ENCODE results near the gene DDTL.
"Not testable (repeated sequence)": the region's sequence is repeated elsewhere in the genome, so short reads cannot be mapped to it uniquely, and the experiment has no call there.

DDTL gene

GRCh38 chr22:23970816-23971486 lies 4.3 kb downstream of the DDTL start:
- DNase-seq: no peak

GRCh38 chr22:23971927-23972326 lies 5.2 kb downstream of the DDTL start:
- DNase-seq: not testable (repeated sequence)

- DNase-seq: not testable (repeated sequence)
Measured at GRCh38 chr22:23974345-23974744, 7.7 kb downstream of the DDTL start, which contains the start of gene DDT. Gene DDT (minus strand): TSS chr22:23974441. CDS start chr22:23974414, 27 bp downstream.

- not testable (repeated sequence) for DNase-seq
Measured at GRCh38 chr22:23974836-23975352, 8.2 kb downstream of the DDTL start.

GRCh38 chr22:23977304-23977703 lies 10.6 kb downstream of the DDTL start:
- not testable (repeated sequence) for DNase-seq

- not testable (repeated sequence) for DNase-seq
Measured at GRCh38 chr22:23979557-23980240, 13.0 kb downstream of the DDTL start, which contains the start of gene GSTT2. Gene GSTT2 (plus strand): TSS chr22:23980134.

GRCh38 chr22:23980567-23980966 lies 13.9 kb downstream of the DDTL start:
- DNase-seq: not testable (repeated sequence)

- no peak for DNase-seq
Measured at GRCh38 chr22:23984430-23984829, 17.7 kb downstream of the DDTL start.

- DNase-seq: not testable (repeated sequence)
Measured at GRCh38 chr22:23986089-23986488, 19.4 kb downstream of the DDTL start.

- not testable (repeated sequence) for DNase-seq
Measured at GRCh38 chr22:23986538-23987178, 20.0 kb downstream of the DDTL start.

GRCh38 chr22:23989583-23990244 lies 23.0 kb downstream of the DDTL start:
- not testable (repeated sequence) for DNase-seq

- not testable (repeated sequence) for DNase-seq
Measured at GRCh38 chr22:23993080-23993479, 26.4 kb downstream of the DDTL start.

GRCh38 chr22:23993581-23994177 lies 27.0 kb downstream of the DDTL start:
- not testable (repeated sequence) for DNase-seq

- no peak for DNase-seq
Measured at GRCh38 chr22:23997092-23997491, 30.4 kb downstream of the DDTL start.

GRCh38 chr22:23999779-24000178 lies 33.1 kb downstream of the DDTL start:
- not testable (repeated sequence) for DNase-seq

- no peak for DNase-seq
Measured at GRCh38 chr22:24001314-24001713, 34.6 kb downstream of the DDTL start.

GRCh38 chr22:24002272-24002671 lies 35.6 kb downstream of the DDTL start:
- no peak for DNase-seq

- DNase-seq: no peak
Measured at GRCh38 chr22:24002851-24003250, 36.2 kb downstream of the DDTL start.

- no peak for DNase-seq
Measured at GRCh38 chr22:24003887-24004286, 37.2 kb downstream of the DDTL start.

GRCh38 chr22:24005201-24005600 lies 38.5 kb downstream of the DDTL start, which contains the start of gene GSTT4:
Gene GSTT4 (minus strand): TSS chr22:24005453. CDS start chr22:24005356, 97 bp downstream.
- no peak for DNase-seq

GRCh38 chr22:24006207-24006913 lies 39.7 kb downstream of the DDTL start:
- no peak for DNase-seq

GRCh38 chr22:24006914-24007214 lies 40.2 kb downstream of the DDTL start:
- DNase-seq: no peak

Measured in activated CD8-positive, alpha-beta memory T cell treated with anti-CD3 and anti-CD28 coated beads, Interleukin-2, amount 50 U/mL, for 4 hours (primary cell).